Activated CD4-positive, alpha-beta T cell treated with anti-CD3 and anti-CD28 coated beads for 4 hours (primary cell): Measurements from ENCODE around the gene HECW1.

Experiments used
- DNase-seq, 2 donors: peaks; one replicate each; pipeline ENCODE4 v3.0.0-alpha.2; 2020

Gene HECW1

GRCh38 chr7:43516581-43517342, 404.3 kb downstream of the HECW1 start:
- DNase-seq, result no peak

- DNase-seq, result no peak
These were observed 405.0 kb downstream of the HECW1 start for GRCh38 chr7:43517464-43517863.

DNA sequence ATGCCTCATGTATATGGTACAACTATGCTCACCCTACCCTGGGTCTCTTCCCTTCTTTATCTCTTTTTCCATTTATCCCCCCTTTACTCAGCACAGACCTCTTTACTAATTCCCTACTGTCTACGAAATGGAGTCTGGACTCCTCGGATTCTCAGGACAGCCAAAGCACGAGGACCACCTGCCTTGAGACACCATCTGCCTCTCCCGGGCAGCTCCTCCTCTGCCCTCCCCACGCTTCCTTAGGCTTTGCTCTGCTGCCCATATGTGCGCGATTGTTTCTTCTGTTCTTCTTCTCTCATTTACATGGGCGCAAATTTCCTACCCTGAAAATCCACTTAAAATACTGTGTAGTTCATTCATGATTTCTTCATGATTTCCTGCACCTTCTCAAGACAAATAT, 407.8 kb downstream of the HECW1 start:
- no peak for DNase-seq

- no peak for DNase-seq
These were observed 410.1 kb downstream of the HECW1 start for GRCh38 chr7:43522406-43523156.

DNA sequence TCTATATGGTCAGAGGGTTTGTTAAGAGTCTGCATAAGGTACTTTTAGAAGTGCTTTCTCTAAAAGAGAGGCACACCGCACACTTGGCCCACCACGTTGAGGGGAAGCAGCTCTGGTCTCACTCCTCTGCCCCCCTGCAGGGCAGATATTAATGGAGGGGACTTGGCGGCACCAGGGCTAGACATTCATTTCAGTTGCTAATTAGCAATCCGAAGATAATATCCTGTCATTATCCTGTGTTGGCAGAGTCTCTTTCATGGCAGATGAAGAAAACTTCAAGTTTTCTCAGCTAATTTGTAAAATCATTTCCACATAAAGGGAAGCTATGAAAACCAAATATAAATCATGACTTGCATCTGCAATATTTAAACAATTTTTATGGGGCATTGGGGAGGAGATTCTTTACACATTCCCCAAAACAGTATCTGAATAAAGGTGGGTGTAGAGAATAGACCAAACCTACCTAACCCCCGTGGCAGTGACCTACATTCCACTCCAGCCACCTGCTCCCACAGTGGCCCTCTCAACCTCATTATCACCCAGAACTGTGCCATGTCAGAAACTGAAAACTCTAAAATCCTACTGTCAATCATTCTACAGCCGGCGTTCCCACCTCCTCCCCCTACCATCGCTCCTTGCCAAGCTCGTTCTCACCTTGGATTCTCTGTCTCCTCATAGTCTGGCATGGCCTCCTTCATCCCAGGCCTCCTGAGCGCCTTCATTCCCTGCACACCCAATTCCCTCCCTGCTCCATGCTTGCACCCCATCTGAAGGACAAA, 416.3 kb downstream of the HECW1 start:
- no peak for DNase-seq

- DNase-seq, result no peak
These were observed 418.3 kb downstream of the HECW1 start for GRCh38 chr7:43530553-43531410.

- DNase-seq, result no peak
These were observed 419.3 kb downstream of the HECW1 start for GRCh38 chr7:43531700-43532099.

DNA sequence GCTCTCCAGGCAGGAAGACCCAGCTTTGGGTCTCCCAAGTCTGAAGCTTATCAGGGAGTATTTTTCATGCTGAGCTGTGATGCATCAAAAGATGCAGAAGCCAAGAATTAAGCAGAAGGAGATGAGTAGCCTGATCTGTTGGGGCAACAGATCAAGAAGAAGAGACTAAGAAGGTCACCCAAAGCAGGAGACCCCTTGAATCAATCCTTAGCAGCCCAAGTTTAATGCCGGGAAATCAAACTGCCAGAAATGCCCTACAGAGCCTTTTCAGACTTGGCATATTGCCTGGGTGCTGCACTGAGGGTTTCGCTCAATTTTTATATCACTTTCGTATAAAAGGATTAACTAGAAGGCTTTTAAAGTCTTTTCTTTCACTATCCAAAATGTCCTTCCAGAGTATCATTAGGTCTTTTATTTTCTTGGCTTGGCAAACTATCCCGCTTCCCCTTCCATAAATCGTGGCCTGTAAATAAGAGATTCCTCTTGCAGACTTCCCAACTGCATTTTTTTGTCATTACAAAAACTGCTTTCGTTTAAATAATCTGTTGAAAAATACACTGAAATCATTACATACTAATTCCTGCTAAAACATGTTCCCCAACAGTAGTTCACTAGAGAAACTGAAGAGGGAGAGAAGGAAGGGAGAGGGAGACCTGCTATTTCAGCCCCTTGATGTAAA, 421.5 kb downstream of the HECW1 start:
- DNase-seq, result no peak

DNA sequence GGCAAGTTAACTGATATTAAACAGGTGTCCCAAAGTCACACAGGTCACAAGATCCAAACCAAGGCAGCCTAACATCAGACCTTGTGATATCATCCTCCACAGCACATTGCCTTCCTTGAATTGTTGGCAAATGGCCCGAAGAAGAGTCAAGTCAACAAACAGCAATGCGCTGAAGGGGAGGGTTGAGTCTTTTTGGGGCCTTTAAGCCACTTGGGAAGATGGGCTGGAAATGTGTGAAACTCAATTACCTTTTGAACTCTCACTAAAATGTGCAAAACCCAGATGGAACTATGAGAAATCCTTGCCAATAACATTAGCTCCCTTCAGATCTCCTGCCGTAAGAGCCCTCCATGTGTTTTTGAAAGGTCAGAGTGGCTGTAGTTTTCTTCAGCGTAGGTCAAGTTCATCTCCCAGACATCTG, 422.6 kb downstream of the HECW1 start:
- no peak for DNase-seq

DNA sequence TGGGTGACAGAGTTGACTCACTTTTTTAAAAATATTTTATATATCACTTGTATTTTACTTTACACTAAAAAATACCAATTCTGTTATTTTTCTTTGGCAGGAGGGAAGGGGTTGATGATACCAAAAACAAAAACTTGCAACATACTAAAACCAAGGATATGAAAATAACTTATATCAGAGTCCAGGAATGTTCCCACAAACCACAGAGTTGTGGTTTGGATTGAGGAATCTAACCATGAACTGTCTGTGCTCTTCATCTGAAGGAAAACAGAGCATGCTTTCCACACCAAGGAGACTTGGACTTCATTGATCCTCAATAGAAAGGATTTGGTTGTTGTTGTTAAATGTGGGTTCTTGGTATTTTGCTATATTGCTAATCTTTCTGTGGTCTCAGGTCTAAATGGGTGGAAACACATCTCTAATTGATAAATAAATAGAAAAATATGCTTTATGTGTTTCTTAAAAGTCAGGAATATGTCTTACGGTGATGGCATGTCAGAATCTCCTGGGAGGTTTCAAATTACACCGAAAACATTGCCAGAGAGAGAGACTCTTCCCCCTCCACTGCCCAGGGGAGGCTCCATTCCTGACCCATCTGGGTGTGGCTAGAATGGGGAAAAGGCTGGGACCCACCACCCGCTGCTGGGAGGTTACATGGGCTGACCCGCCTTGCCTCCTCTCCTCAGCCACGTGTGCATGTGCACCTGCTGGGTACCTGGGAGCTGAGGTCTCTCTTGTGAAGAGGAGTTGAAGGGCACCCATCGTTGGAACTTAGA, 423.6 kb downstream of the HECW1 start:
- DNase-seq, result no peak

DNA sequence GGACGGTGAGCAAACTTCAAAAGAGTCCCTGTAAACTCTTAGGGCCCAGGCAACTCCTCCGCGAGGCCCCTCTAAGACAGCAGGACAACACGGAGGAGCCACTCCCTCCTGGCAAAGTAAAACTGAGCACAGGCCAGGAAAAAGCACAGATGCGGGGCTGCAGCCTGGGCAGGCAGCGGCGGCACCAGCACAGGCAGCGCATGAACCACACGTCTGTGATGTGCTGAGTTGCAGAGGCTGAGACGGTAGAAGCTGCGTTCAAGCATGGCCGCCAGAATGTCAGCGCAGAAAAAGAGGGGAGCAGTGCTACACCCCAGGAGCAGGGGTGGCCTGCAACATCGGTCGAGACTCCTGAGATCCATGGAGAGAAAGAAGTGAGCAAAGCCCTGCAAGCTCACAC, 424.3 kb downstream of the HECW1 start:
- no peak for DNase-seq

- DNase-seq, result no peak
These were observed 425.4 kb downstream of the HECW1 start for GRCh38 chr7:43537765-43538403.

GRCh38 chr7:43538404-43538771, 425.9 kb downstream of the HECW1 start:
- DNase-seq, result no peak

- DNase-seq, result no peak
These were observed 428.0 kb downstream of the HECW1 start for GRCh38 chr7:43540471-43540870.

GRCh38 chr7:43542716-43543115, 430.3 kb downstream of the HECW1 start:
- no peak for DNase-seq

DNA sequence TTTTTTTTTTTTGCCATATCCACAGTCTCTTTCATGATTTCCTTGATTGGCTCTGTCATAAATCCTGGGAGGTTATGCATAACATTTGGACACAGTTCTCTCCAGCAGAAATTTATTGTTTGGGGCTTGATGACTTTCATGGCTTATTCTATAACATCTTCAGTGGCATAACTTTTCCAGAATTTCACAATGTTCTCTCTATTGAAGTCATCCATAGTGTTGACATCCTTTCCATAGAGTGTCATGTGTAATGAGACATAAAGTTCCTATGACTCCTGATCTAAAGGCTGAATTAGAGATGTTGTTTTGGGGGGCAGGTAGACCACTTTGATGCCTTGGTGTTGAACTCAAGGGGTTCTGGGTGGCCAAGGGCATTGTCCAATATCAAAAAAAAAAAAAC, 433.8 kb downstream of the HECW1 start:
- no peak for DNase-seq

DNA sequence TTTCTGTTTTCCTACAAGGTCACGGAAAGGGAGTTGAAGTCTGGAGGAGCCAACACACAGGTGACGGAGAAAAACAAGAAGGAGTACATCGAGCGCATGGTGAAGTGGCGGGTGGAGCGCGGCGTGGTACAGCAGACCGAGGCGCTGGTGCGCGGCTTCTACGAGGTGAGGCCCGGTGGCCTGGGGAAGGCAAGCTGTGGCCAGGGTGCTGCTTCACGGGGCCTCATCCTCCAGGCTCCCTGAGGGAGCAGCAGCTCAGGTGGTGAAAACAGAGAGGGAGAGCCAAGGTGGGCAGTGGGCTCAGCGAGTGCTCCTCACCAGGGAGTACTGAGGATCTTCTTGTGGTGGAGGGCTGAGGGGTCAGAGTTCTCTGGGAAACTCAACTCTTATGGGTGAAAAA, 438.0 kb downstream of the HECW1 start:
- no peak for DNase-seq

GRCh38 chr7:43552122-43552521, 439.7 kb downstream of the HECW1 start:
- DNase-seq, result no peak

- DNase-seq, result no peak
These were observed 441.6 kb downstream of the HECW1 start for GRCh38 chr7:43553999-43554398.

GRCh38 chr7:43554423-43554822, 442.0 kb downstream of the HECW1 start:
- DNase-seq, result no peak
